Measurements from ENCODE around the gene TGFBR3L.
A peak's percentile ranks its signal among the peaks of the same experiment; 100 is the strongest.
"Not testable (repeated sequence)": the region's sequence is repeated elsewhere in the genome, so short reads cannot be mapped to it uniquely, and the experiment has no call there.

The TGFBR3L gene

GRCh38 chr19:7879836-7880235, 34.8 kb upstream of the TGFBR3L start:
- DNase-seq, result no peak

GRCh38 chr19:7881910-7882309, 32.7 kb upstream of the TGFBR3L start:
- DNase-seq, result no peak

- no peak for DNase-seq
Observed at GRCh38 chr19:7883105-7883504, 31.5 kb upstream of the TGFBR3L start.

GRCh38 chr19:7883796-7884570, 30.6 kb upstream of the TGFBR3L start:
- no peak for DNase-seq

- no peak for DNase-seq
Observed at GRCh38 chr19:7885818-7886217, 28.8 kb upstream of the TGFBR3L start.

GRCh38 chr19:7887408-7888144, 27.1 kb upstream of the TGFBR3L start:
- no peak for DNase-seq

- peak; percentile 38 to 58 for DNase-seq
Observed at GRCh38 chr19:7888145-7888825, 26.3 kb upstream of the TGFBR3L start, which contains the start of gene LRRC8E. Gene LRRC8E (plus strand): TSS chr19:7888510. CDS start chr19:7895604, 7,094 bp downstream.

GRCh38 chr19:7888826-7889217, 25.8 kb upstream of the TGFBR3L start:
- DNase-seq, result no peak

- DNase-seq, result not testable (repeated sequence)
Observed at GRCh38 chr19:7893362-7894101, 21.1 kb upstream of the TGFBR3L start.

- DNase-seq, result no peak
Observed at GRCh38 chr19:7894612-7895309, 19.9 kb upstream of the TGFBR3L start.

GRCh38 chr19:7895565-7895964, 19.1 kb upstream of the TGFBR3L start:
- DNase-seq, result no peak

- DNase-seq, result no peak
Observed at GRCh38 chr19:7897292-7897691, 17.3 kb upstream of the TGFBR3L start.

- no peak for DNase-seq
Observed at GRCh38 chr19:7898967-7899366, 15.7 kb upstream of the TGFBR3L start.

- no peak for DNase-seq
Observed at GRCh38 chr19:7899751-7900378, 14.8 kb upstream of the TGFBR3L start.

GRCh38 chr19:7900401-7900870, 14.2 kb upstream of the TGFBR3L start:
- no peak for DNase-seq

GRCh38 chr19:7900931-7901330, 13.7 kb upstream of the TGFBR3L start:
- DNase-seq, result no peak

- no peak for DNase-seq
Observed at GRCh38 chr19:7901337-7901736, 13.3 kb upstream of the TGFBR3L start.

GRCh38 chr19:7902796-7903243, 11.8 kb upstream of the TGFBR3L start:
- no peak for DNase-seq

- DNase-seq, result peak; percentile 100
Observed at GRCh38 chr19:7903244-7904073, 11.2 kb upstream of the TGFBR3L start, which contains the start of gene MAP2K7. Gene MAP2K7 (plus strand): TSS chr19:7903877. CDS start chr19:7903945, 68 bp downstream.
